ENCODE measurements around the gene NPPB.

NPPB gene

GRCh38 chr1:11836955-11837766 is 21.6 kb downstream of the NPPB start:
- in situ Hi-C loops (cut with HindIII; ENCODE audit: low sequenced_read_pairs): no loop called here

DNA sequence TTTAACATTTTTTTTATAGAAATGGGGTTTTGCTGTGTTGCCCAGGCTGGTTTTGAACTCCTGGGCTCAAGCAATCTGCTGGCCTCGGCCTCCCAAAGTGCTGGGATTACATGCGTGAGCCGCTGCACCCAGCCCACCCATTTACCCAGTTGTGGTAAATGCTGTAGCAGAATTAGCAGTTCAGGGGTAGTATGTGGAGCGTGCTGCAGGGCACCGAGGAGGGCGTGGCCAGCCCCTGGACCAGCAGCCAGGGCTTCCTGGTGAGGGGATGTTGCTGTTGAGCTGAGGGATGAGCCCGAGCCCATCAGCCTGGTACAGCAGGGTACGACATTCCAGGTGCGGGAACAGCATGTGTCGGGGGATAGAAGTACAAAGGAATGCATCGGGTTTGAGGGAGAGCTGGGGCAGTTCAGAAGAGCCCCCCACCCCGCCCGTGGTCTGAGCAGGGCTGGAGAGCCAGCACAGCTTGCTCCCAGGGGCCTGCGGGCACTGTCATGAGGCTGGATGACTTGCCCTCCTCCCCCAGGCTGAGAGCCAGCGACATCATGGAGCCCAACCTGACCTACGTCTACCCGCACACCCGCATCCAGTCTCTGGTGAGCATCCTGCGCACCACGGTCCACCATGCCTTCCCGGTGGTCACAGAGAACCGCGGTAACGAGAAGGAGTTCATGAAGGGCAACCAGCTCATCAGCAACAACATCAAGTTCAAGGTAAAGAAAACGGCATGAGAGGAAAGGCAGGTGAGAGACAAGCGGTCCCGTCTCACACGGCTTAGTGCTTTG is 23.1 kb downstream of the NPPB start:
- in situ Hi-C loops (cut with HindIII; ENCODE audit: low sequenced_read_pairs): no loop called here

DNA sequence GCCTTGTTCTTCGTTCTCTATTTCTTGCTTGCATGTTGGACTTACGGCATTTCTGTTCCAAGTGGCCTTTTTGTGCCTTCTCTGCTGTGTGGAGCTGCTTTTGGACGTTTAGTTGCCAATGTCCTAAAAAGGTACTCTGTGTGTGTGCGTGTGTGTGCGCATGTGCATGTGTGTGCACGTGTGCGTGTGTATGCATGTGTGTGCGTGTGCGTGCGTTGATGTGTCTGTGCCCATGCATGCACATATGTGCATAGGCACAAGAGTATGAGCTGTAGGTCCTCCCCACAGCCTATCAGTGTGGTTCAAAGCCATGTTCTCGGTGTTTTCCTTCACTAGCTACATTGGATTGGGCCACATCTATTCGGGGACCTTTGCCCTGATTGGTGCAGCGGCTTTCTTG is 24.8 kb downstream of the NPPB start:
- in situ Hi-C loops (cut with HindIII; ENCODE audit: low sequenced_read_pairs): no loop called here

DNA sequence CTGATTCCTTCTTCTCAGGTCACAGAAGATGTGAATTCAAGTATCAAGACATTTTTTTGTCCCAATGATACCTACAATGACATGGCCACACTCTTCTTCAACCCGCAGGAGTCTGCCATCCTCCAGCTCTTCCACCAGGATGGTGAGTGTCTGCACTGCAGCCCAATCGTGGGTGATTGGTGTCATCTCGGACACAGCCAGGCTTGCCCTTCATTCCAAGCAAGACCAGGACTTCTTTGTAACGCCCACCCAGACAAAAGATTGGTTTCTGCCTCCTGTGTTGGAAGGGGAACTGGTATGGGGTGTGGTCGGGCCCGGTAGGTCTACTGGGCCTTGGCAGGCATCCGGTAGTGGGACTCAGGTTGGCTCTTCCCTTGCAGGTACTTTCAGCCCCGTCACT is 25.2 kb downstream of the NPPB start:
- in situ Hi-C loops (cut with HindIII; ENCODE audit: low sequenced_read_pairs): no loop called here

GRCh38 chr1:11831945-11832725 is 26.6 kb downstream of the NPPB start:
- in situ Hi-C loops (cut with HindIII; ENCODE audit: low sequenced_read_pairs): no loop called here

GRCh38 chr1:11828511-11828910 is 30.2 kb downstream of the NPPB start:
- in situ Hi-C loops (cut with HindIII; ENCODE audit: low sequenced_read_pairs): no loop called here

- in situ Hi-C loops (cut with HindIII; ENCODE audit: low sequenced_read_pairs): no loop called here
Observed at GRCh38 chr1:11826946-11827345, 31.8 kb downstream of the NPPB start.

- in situ Hi-C loops (cut with HindIII; ENCODE audit: low sequenced_read_pairs): no loop called here
Observed at GRCh38 chr1:11825131-11825530, 33.6 kb downstream of the NPPB start.

DNA sequence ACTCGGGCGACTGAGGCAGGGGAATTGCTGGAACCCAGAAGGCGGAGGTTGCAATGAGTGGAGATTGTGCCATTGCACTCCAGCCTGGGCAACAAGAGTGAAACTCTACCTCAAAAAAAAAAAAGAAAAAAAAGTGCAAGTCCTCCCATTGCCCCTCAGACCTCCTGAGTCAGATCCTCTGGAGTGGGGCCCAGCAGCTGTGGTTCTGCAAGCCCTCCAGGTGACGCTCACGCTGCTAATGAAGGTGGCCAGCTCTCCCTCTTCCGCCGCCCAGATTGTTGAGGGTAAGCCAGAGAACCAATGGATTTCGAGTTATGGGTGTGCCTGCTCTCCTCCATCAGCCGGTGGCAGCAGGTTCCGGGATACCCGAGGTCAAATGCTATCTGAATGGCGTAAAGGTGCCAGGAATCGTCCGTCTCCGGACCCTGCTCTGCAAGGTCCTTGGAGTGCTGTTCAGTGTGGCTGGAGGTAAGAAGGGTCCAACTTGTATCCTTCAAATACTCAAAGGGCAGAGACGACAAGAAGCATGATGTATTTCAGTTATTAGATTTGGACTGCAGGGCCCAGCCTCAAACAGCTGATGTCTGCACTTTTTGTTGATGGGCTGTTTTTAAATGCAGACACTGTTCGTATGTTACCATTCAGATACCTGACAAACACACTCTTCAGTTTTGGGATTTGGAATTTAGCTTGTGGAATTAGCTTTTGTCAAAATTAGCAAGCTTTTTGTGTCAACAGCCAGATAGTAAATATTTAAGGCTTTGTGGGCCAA is 35.2 kb downstream of the NPPB start:
- in situ Hi-C loops (cut with HindIII; ENCODE audit: low sequenced_read_pairs): no loop called here

GRCh38 chr1:11822091-11822490 is 36.7 kb downstream of the NPPB start:
- in situ Hi-C loops (cut with HindIII; ENCODE audit: low sequenced_read_pairs): no loop called here

DNA sequence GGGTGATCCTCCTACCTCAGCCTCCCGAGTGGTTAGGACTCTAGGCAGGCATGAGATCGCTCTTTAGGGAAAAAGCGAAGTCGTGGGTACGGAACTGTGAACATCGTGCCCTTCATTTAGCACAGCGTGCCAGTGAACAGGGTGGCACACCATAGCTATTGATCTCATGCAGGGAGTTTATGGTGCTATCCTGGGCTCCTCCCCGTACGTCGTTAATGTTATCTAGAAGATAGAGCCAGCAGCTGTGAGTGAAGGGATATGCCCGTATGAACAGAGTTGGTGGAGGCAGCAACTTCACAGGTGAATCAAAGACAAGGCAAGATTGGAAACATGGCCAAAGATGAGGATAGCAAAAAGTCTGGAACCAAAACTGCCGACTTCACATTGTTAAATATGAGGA is 41.6 kb downstream of the NPPB start:
- in situ Hi-C loops (cut with HindIII; ENCODE audit: low sequenced_read_pairs): no loop called here

- in situ Hi-C loops (cut with HindIII; ENCODE audit: low sequenced_read_pairs): loop anchor here (5.0 kb wide), 2 partner anchors 49 to 74 kb away; no protein-coding TSS in a partner anchor
Observed at GRCh38 chr1:11813021-11813420, 45.7 kb downstream of the NPPB start.

All from endothelial cell of hepatic sinusoid (primary cell).